ENCODE measurements around the gene HOXC10.

The HOXC10 gene

DNA sequence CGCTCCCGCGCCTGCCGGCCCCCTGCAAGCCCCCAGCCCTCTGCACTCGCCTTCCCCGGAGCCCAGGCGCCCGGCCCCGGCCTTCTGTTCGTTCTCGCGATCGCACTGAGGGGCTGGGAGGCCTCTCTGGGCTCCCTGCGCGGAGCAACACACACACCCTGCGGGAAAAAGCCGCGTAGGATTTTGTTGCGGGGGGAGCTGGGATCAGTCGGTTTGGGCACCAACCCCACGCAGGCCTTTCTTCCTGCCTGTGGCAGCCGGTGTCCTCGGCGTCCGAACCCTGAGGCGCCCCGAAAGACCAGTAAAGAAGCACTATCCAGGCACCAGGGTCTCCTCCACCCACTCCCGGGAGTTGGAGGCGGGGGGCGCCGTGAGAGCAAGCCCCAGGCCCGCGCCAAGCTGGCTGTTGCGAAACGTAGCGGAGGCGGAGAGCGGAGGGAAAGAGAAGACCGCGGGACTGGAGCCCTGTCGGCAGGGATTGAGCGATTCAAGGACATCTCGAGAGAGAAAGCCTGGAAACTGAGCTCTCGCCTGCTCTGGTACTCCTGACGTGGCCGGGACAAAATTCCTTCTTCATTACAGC, 46.0 kb downstream of the HOXC10 start:
- Histone ChIP-seq H3K27me3 (ENCODE audit: insufficient read depth, poor library complexity, severe bottlenecking) (peaks cover 79% of the 10 kb centered on the region), H3K4me3 (replicated peaks; ENCODE audit: insufficient read depth, low read length) (no peak overlapping the region), H3K27ac (replicated peaks) (no peak overlapping the region)
- TF ChIP-seq SPI1 (IDR thresholded peaks at IDR 0.05; ENCODE audit: borderline replicate concordance, low read depth) (no peak), GABPA (IDR thresholded peaks at IDR 0.05; ENCODE audit: low read depth) (no peak), REST (IDR thresholded peaks at IDR 0.05; ENCODE audit: insufficient replicate concordance, low read depth) (no peak), POLR2AphosphoS5 (IDR thresholded peaks at IDR 0.05; ENCODE audit: low read depth) (no peak), CTCF (IDR thresholded peaks at IDR 0.05; ENCODE audit: insufficient read depth, low read length) (no peak)
- DNase-seq (ENCODE audit: low read depth in 1 of 2, low spot score in 1 of 2): no peak

DNA sequence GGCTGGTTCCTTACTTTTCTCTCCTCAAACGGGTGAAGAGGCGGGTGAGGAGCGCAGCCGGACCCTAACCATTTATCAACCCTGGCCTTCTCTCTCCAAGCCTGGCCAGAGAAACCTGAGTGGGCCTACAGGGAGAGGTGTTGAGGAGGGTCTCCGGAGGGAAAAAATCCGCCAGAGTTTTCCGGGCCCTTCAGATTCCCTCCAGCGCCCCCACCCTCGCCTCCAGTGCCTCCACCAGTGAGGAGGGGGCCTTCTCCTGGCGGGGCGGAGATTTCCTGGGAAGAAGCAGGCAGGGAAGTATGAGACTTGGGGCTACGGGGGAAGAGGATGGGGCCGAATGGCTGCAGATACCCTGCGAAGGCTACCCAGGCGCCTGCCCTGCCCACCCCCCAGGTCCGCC, 46.5 kb downstream of the HOXC10 start:
- Histone ChIP-seq H3K27ac (replicated peaks) (no peak overlapping the region), H3K4me3 (replicated peaks; ENCODE audit: insufficient read depth, low read length) (no peak overlapping the region), H3K27me3 (ENCODE audit: insufficient read depth, poor library complexity, severe bottlenecking) (peaks cover 84% of the 10 kb centered on the region)
- TF ChIP-seq SPI1 (IDR thresholded peaks at IDR 0.05; ENCODE audit: borderline replicate concordance, low read depth) (no peak), POLR2AphosphoS5 (IDR thresholded peaks at IDR 0.05; ENCODE audit: low read depth) (no peak), REST (IDR thresholded peaks at IDR 0.05; ENCODE audit: insufficient replicate concordance, low read depth) (no peak), GABPA (IDR thresholded peaks at IDR 0.05; ENCODE audit: low read depth) (no peak), CTCF (IDR thresholded peaks at IDR 0.05; ENCODE audit: insufficient read depth, low read length) (no peak)
- DNase-seq (ENCODE audit: low read depth in 1 of 2, low spot score in 1 of 2): no peak

GRCh38 chr12:54032086-54032619, 47.2 kb downstream of the HOXC10 start:
- TF ChIP-seq POLR2AphosphoS5 (IDR thresholded peaks at IDR 0.05; ENCODE audit: low read depth) (no peak), SPI1 (IDR thresholded peaks at IDR 0.05; ENCODE audit: borderline replicate concordance, low read depth) (no peak), REST (IDR thresholded peaks at IDR 0.05; ENCODE audit: insufficient replicate concordance, low read depth) (no peak), CTCF (IDR thresholded peaks at IDR 0.05; ENCODE audit: insufficient read depth, low read length) (no peak), GABPA (IDR thresholded peaks at IDR 0.05; ENCODE audit: low read depth) (no peak)
- Histone ChIP-seq H3K27me3 (ENCODE audit: insufficient read depth, poor library complexity, severe bottlenecking) (peaks cover 89% of the 10 kb centered on the region), H3K27ac (replicated peaks) (no peak overlapping the region), H3K4me3 (replicated peaks; ENCODE audit: insufficient read depth, low read length) (no peak overlapping the region)
- no peak for DNase-seq (ENCODE audit: low read depth in 1 of 2, low spot score in 1 of 2)
